RWPE1 (cell line): ENCODE measurements around the gene HADH.
A peak's percentile ranks its signal among the peaks of the same experiment; 100 is the strongest.

Experiments used
- CTCF ChIA-PET: fragments of 350-600 bp; sonication (Branson Sonifier 250); formaldehyde crosslinking; extraction: SDS; loops from one replicate; lab custom pipeline; 2021; lab: Yijun Ruan, JAX
- POLR2A ChIA-PET: fragments of 400-600 bp; formaldehyde crosslinking; extraction: SDS; loops from one replicate; lab custom pipeline; 2020; ENCODE audit warnings: antibody characterized with exemption; ENCODE audit not compliant: low non-redundant PET; lab: Yijun Ruan, JAX
- DNase-seq: peaks from one replicate; pipeline ENCODE4 v3.0.0; 2012; ENCODE audit warnings: low spot score
- H3K27ac ChIP-seq: fragments of 450-650 bp; 2 replicates; pipeline ENCODE4 v1.5.1; 2017
- CTCF ChIP-seq: fragments of 450-650 bp; conservative IDR thresholded peaks from 2 replicates; pipeline ENCODE4 v1.5.1; 2017; ENCODE audit warnings: low read depth, mild to moderate bottlenecking

The HADH gene

DNA sequence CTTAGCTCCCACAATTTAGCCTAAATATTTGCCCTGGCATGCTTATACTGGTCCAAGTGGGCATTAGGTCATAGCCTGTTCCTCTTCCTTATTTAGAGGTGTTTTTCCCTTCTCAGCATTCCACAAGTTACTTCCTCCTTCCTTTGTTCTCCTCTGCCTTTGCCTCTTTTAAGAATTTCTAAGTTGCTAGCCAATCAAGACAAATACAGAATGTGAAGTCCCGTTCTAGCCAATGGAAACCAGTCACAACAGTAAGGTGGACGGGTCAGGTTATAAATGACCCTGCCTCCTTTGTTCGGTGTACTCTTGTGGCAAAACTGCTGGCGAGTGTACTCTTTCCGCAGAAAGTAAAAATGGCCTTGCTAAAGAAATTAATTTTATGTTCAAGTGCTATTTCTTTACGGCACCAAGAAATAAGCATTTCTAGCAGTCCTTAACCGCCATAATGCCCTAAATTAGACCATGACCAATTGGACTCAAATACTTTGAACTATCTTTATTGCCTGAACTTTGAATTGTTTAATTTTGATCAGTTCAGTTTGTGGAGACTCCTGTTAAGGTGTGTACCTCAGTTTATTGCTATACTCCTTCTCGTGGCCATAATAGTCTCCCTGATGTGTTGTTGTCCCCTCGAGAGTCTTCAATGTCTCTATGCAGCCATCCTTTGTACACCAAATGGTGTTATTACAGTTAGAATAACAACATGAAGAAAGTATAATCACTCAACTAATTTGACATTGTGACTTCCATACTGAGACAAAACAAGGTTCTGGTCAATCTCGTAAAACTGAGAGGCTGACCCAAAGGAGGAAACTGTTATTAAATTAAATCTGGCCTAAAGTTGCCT, 1.6 kb upstream of the HADH start:
- ChIA-PET CTCF (interaction anchor here (0.7 kb wide), 1 partner anchor 33 kb away, joined by 3 read pairs; no protein-coding TSS in a partner anchor), POLR2A (no interaction called here)
- no peak overlapping the region for H3K27ac ChIP-seq
- TF ChIP-seq CTCF = no peak
- DNase-seq = no peak

DNA sequence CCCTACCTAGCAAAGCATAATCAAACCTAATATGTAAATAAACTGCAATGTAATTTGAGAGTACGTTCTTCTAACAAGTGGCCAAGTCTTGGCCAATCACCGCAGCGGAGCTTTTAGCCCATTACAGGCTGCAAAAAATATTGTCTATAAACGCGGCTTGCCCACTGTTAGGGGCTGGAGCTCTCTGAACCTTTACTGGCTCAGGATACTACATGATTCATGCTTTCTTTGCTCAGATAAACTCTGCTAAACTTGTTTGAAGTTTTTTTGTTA, 990 bp upstream of the HADH start:
- TF ChIP-seq CTCF = no peak
- POLR2A ChIA-PET = no interaction called here
- CTCF ChIA-PET = no interaction called here
- no peak for DNase-seq
- no peak overlapping the region for H3K27ac ChIP-seq

DNA sequence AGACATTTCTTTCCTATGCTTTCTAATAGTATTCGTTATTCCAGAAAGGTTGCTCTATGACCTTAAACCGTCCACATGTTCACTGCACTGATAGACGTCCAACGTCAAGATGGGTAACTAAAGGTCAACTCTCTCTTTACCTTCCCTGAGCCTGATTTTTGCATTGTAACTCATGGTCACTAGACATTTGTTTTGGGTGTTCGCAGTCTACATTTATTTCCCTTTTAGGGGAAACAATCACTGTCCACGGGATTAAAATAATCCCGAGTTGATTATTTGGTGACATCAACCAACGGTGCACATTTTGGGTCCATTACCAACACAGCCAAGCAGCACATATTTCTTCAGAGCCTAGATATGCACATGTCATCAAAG, 540 bp upstream of the HADH start:
- no peak for DNase-seq
- CTCF ChIA-PET = no interaction called here
- H3K27ac ChIP-seq = peak overlapping the region; percentile 77
- TF ChIP-seq CTCF = no peak
- POLR2A ChIA-PET = no interaction called here

GRCh38 chr4:107991945-107992630, 2.4 kb downstream of the HADH start:
- TF ChIP-seq CTCF = no peak
- no peak overlapping the region for H3K27ac ChIP-seq
- POLR2A ChIA-PET = no interaction called here
- no peak for DNase-seq
- CTCF ChIA-PET = no interaction called here

DNA sequence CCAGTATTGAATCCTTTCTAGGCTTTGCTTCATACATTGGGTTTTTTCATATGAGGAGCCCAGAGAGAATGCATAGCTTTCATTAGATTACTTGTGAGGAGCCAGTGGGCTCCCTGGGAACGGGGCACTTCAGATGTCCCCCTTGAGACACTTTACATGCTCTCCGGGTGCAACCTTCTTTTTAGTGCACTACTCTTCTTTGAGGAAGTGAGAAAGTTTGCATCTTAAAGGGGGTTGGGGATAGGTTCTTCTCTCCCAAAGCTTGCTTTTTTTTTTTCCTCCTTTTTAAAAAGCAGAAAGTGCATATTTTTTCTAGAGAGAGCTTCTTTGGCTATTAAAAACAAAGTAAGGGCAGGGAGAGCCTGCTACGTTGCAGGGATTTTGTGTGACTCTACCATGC, 4.3 kb downstream of the HADH start:
- no peak overlapping the region for H3K27ac ChIP-seq
- POLR2A ChIA-PET = interaction anchor here (0.7 kb wide), 1 partner anchor 617 kb away, joined by 3 read pairs; no protein-coding TSS in a partner anchor
- CTCF ChIA-PET = interaction anchor here (0.6 kb wide), 1 partner anchor 1728 kb away, joined by 3 read pairs; no protein-coding TSS in a partner anchor
- no peak for TF ChIP-seq CTCF
- no peak for DNase-seq

DNA sequence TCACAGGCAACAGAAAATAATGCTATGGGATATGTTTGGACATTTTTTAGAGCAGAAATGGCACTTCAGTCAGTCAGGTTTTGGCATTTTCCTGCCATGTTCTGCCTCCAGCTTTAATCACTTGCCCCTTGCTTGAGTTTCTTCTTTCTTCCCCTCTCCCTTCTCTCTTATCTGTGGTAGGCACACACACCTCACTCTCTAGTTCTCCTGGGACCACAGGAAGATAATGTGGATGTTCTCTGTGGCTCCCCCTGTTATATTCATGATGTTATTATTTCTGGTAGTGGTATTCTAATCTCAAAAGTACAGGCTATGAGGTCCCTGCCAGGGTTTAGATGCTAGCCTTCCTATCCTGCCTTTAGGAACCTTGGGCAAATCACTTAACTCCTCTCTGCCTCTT, 5.2 kb downstream of the HADH start:
- ChIA-PET CTCF (interaction anchor here (0.6 kb wide), 1 partner anchor 578 kb away, joined by 3 read pairs; no protein-coding TSS in a partner anchor), POLR2A (no interaction called here)
- no peak overlapping the region for H3K27ac ChIP-seq
- DNase-seq = no peak
- no peak for TF ChIP-seq CTCF
